Kidney (tissue), 14 donors: ENCODE data around the gene IPCEF1. TPM values are rescaled to one million over a fixed set of nuclear protein-coding genes. Genes with fewer than 3 reads are reported as not detected.

Source experiments
- DNase-seq, 5 donors: peaks; one replicate each; pipeline ENCODE4 v3.0.0-alpha.2; 2013 to 2020
- FAIRE-seq: peaks from 2 replicates; lab custom pipeline; 2012; peaks lifted over from hg19 to GRCh38; lab: Jason Lieb, UNC
- H3K27ac ChIP-seq, 2 donors: one replicate each; pipeline ENCODE4 v1.7.0; 2013; ENCODE audit warnings: low read depth in 2 of 2, low read length in 2 of 2, inconsistent platforms in 1 of 2
- H3K27me3 ChIP-seq: one replicate; pipeline ENCODE4 v1.7.1; 2013; ENCODE audit warnings: low read length, inconsistent platforms; ENCODE audit not compliant: control insufficient read depth, insufficient read depth
- H3K36me3 ChIP-seq, 3 donors: one replicate each; pipeline versions ENCODE4 v1.7.0 to v1.7.1; 2013; ENCODE audit warnings: low read length in 3 of 3, control low read depth in 1 of 3, inconsistent platforms in 1 of 3; ENCODE audit not compliant: insufficient read depth in 3 of 3, control insufficient read depth in 2 of 3
- H3K4me1 ChIP-seq, 3 donors: one replicate each; pipeline versions ENCODE4 v1.7.0 to v1.7.1; 2013; ENCODE audit warnings: low read length in 3 of 3, inconsistent platforms in 1 of 3, low read depth in 1 of 3; ENCODE audit not compliant: control insufficient read depth in 2 of 3, insufficient read depth in 2 of 3
- H3K4me3 ChIP-seq, 3 donors: one replicate each; pipeline versions ENCODE4 v1.7.0 to v1.8.1; 2013; ENCODE audit warnings: low read length in 3 of 3, control low read depth in 1 of 3, inconsistent platforms in 1 of 3
- H3K9ac ChIP-seq, 3 donors: one replicate each; pipeline versions ENCODE4 v1.7.0 to v1.7.1; 2013; ENCODE audit warnings: low read length in 3 of 3, control low read depth in 1 of 3, inconsistent platforms in 1 of 3
- H3K9me3 ChIP-seq, 3 donors: one replicate each; pipeline versions ENCODE4 v1.7.0 to v1.7.1; 2013; ENCODE audit warnings: low read length in 3 of 3, control low read depth in 1 of 3, inconsistent platforms in 1 of 3; ENCODE audit not compliant: control insufficient read depth in 2 of 3, insufficient read depth in 1 of 3
- intact Hi-C: fragments of 100-400 bp; cut with DNase I; formaldehyde crosslinking; loops from one replicate; pipeline ENCODE4 v1.11.1; 2022
- polyA plus RNA-seq: library from polyadenylated mRNA; stranded (reverse); fragments of 350-450 nt; fragmentation: Illumina TruSeq; extraction: RNeasy Lipid Tissue Mini Kit (QIAGEN cat#74804); gene quantifications from one replicate; pipeline ENCODE4 v1.2.3, GENCODE V29; 2014; ENCODE audit warnings: low read depth, low replicate concordance; ENCODE audit not compliant: insufficient read depth
- total RNA-seq: library from RNA; stranded (reverse); fragmentation: NEBNext Ultra II Directional; extraction: Animal tissue kit (Norgen Biotek cat#: 25700); gene quantifications from one replicate; pipeline ENCODE4 v1.2.1, GENCODE V29; 2021
- TF ChIP-seq, protein P1 (sequence below): IDR thresholded peaks from 3 replicates; pipeline ENCODE4 v1.5.1; 2012; ENCODE audit warnings: mild to moderate bottlenecking, moderate library complexity, borderline replicate concordance; ENCODE audit not compliant: insufficient read depth; ENCODE audit errors: extremely low read depth
- donor health status: control.
- donor health status: control.
- donor health status: control.
- donor health status: control.
- donor health status: control.
- donor health status: DM: yes; HTN: yes; CAD: no.
- donor health status: Normal renal cell carcinoma (clear cell type).

The IPCEF1 gene
- total and polyA plus RNA-seq, 2 donors from 2014 or later, result 2.7 to 25.9 TPM

DNA sequence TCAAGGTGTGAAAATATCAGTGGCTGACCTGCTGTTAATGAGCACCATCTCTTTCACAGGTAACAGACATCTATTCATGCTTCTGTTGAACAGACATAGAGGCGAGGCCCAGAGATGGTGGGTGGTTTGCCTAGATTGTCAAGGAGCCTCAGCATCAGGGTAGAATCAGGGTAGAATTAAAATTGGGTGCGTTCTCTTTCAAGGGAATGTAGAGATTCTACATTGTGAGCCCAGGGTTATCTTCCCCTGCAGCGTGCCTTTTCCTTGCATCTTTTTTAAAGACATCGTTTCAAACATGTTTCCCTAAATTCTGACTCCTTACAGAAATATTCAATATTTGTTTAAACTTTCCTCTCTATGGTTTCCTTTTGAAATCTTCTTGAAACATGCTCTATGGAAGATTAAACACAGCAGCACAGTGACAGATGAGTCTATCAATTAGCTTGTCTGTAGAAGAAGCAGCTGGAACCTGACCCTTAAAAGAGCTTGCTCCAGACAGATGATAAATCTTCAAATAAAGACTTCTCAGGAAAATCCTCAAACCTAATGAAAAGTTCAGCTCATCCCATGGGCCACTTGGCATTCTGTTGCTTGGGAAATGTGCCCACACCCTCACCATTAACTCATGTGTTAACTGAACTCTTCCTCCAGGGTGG lies 119.8 kb downstream of the IPCEF1 start:
- Histone ChIP-seq H3K27me3 (no peaks in the 10 kb centered on the region), H3K4me1 (no peaks in the 10 kb centered on the region), H3K36me3 (no peaks in the 10 kb centered on the region), H3K9me3 (no peaks in the 10 kb centered on the region), H3K9ac (no peak overlapping the region), H3K4me3 (no peak overlapping the region), H3K27ac (no peak overlapping the region)
- intact Hi-C loops, result no loop called here
- DNase-seq (peak in 3 of 5 donors; percentile 27 to 76 (median 71)), FAIRE-seq (no peak)
- TF ChIP-seq, protein P1, sequence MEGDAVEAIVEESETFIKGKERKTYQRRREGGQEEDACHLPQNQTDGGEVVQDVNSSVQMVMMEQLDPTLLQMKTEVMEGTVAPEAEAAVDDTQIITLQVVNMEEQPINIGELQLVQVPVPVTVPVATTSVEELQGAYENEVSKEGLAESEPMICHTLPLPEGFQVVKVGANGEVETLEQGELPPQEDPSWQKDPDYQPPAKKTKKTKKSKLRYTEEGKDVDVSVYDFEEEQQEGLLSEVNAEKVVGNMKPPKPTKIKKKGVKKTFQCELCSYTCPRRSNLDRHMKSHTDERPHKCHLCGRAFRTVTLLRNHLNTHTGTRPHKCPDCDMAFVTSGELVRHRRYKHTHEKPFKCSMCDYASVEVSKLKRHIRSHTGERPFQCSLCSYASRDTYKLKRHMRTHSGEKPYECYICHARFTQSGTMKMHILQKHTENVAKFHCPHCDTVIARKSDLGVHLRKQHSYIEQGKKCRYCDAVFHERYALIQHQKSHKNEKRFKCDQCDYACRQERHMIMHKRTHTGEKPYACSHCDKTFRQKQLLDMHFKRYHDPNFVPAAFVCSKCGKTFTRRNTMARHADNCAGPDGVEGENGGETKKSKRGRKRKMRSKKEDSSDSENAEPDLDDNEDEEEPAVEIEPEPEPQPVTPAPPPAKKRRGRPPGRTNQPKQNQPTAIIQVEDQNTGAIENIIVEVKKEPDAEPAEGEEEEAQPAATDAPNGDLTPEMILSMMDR, result no peak

DNA sequence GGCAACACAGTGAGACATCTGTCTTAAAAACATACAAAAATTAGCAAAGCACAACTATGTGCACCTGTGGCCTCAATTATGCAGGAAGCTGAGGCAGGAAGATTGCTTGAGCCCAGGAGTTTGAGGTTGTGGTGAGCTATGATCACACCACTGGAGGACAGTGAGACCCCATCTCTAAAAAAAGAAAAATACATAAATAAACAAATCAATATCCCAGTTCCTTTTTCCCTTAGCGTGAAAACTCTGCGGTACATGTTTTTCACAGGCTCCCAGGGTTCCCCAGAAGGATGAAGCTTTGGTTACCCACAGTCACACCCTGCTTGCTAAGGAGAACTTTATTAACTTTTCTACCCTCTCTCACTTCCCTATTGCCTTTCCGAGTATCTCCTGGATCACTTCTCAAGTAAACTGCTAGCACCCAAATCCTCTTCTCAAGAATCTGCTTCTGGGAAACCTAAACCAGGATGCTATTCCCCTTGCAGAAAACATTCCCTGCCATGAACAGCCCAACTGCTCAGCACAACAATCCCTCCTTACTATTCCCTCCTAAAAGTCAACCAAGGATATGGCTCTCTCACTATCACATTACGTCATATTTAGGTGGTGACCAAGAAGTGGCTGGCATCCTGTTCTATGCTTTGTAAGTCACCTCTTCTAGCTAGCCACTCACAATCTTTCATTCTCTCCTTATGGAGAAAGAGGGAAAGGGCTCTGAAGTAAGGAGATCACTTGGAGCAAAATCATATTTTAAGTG lies 122.4 kb downstream of the IPCEF1 start:
- no peak overlapping the region for H3K4me3 ChIP-seq
- H3K27me3 ChIP-seq, result no peaks in the 10 kb centered on the region
- FAIRE-seq (no peak), DNase-seq (no peak)
- H3K36me3 ChIP-seq, result no peaks in the 10 kb centered on the region
- no peaks in the 10 kb centered on the region for H3K4me1 ChIP-seq
- H3K9ac ChIP-seq, result no peak overlapping the region
- TF ChIP-seq, protein P1, result no peak
- intact Hi-C loops, result no loop called here
- no peak overlapping the region for H3K27ac ChIP-seq
- no peaks in the 10 kb centered on the region for H3K9me3 ChIP-seq

DNA sequence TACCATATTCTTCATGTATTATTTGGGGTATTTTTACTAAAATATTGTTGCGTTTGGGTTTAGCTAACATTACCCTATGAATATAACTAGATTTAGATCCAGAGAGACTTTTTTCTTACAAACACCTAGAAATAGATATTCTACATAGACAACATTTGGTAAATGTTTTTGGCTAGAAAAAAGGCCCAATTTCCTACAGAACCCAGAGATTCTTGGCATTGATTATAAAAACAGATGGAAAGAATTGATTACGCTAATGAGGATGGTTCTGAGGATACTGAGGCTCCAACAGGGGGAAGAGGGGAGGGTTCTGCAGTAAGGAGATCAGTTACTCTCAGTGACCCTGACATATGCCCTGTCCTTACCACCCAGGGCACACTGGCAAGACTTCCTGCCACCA lies 123.2 kb downstream of the IPCEF1 start:
- no peak overlapping the region for H3K9ac ChIP-seq
- no peak overlapping the region for H3K4me3 ChIP-seq
- TF ChIP-seq, protein P1, result no peak
- H3K27ac ChIP-seq, result no peak overlapping the region
- FAIRE-seq, result no peak
- H3K36me3 ChIP-seq, result no peaks in the 10 kb centered on the region
- H3K4me1 ChIP-seq, result no peaks in the 10 kb centered on the region
- no peaks in the 10 kb centered on the region for H3K27me3 ChIP-seq
- DNase-seq, result no peak
- intact Hi-C loops, result no loop called here
- no peaks in the 10 kb centered on the region for H3K9me3 ChIP-seq
